PC-9 (cell line): ENCODE measurements around the gene GPR22. TPM values are rescaled to one million over a fixed set of nuclear protein-coding genes. Genes with fewer than 3 reads are reported as not detected.
A peak's percentile ranks its signal among the peaks of the same experiment; 100 is the strongest.

Source experiments
- BruUV-seq: library from RNA; stranded (reverse); fragments of 400-500 nt; replicated peaks from 2 replicates; lab custom pipeline; 2021; lab: Mats Ljungman, UMichigan
- CTCF ChIA-PET: fragments of 300-600 bp; sonication (Branson Sonifier 250); formaldehyde crosslinking; loops from one replicate; lab custom pipeline; 2022; ENCODE audit warnings: antibody characterized with exemption; lab: Charles Lee
- POLR2A ChIA-PET: fragments of 300-600 bp; sonication (Branson Sonifier 250); formaldehyde crosslinking; loops from one replicate; lab custom pipeline; 2022; ENCODE audit warnings: antibody characterized with exemption; ENCODE audit not compliant: unreplicated experiment; lab: Charles Lee
- DNase-seq, 2 experiments: peaks; one replicate each; pipeline versions ENCODE4 v3.0.0 to v3.0.0-alpha.2; 2015 to 2022; ENCODE audit warnings: mixed read lengths in 1 of 2
- H2AFZ ChIP-seq: fragments of 200-600 bp; sonication (generic); 2 replicates; pipeline ENCODE4 v1.8.1; 2017; ENCODE audit warnings: antibody characterized with exemption
- H3F3A ChIP-seq: fragments of 200-600 bp; sonication (generic); 2 replicates; pipeline ENCODE4 v1.8.1; 2017; ENCODE audit warnings: antibody characterized with exemption, mild to moderate bottlenecking, low read depth; ENCODE audit not compliant: insufficient read depth
- H3K27ac ChIP-seq: fragments of 200-600 bp; sonication (generic); 2 replicates; pipeline ENCODE4 v1.6.1; 2016; ENCODE audit warnings: mixed run types
- H3K27me3 ChIP-seq: fragments of 200-600 bp; sonication (generic); 2 replicates; pipeline ENCODE4 v1.6.1; 2016; ENCODE audit warnings: low read depth, mixed run types; ENCODE audit not compliant: insufficient read depth
- H3K36me3 ChIP-seq: fragments of 200-600 bp; sonication (generic); 2 replicates; pipeline ENCODE4 v1.6.1; 2016; ENCODE audit warnings: low read depth, mixed run types
- H3K4me1 ChIP-seq: fragments of 200-600 bp; sonication (generic); replicated peaks from 2 replicates; pipeline ENCODE4 v1.6.1; 2016; ENCODE audit warnings: mixed run types; ENCODE audit not compliant: insufficient read depth
- H3K4me2 ChIP-seq: fragments of 200-600 bp; sonication (generic); 2 replicates; pipeline ENCODE4 v1.6.1; 2017; ENCODE audit warnings: mixed run types
- H3K4me3 ChIP-seq: fragments of 200-600 bp; sonication (generic); 2 replicates; pipeline ENCODE4 v1.6.1; 2016; ENCODE audit warnings: mixed run types
- H3K79me2 ChIP-seq: fragments of 200-600 bp; sonication (generic); 2 replicates; pipeline ENCODE4 v1.6.1; 2017; ENCODE audit warnings: low read depth, mixed run types
- H3K9me2 ChIP-seq: fragments of 200-600 bp; sonication (generic); 2 replicates; pipeline ENCODE4 v1.8.1; 2017; ENCODE audit warnings: mild to moderate bottlenecking; ENCODE audit not compliant: insufficient read depth
- H3K9me3 ChIP-seq: fragments of 200-600 bp; sonication (generic); 2 replicates; pipeline ENCODE4 v1.8.1; 2016; ENCODE audit warnings: low read depth; ENCODE audit not compliant: insufficient read depth
- H4K20me1 ChIP-seq: fragments of 200-600 bp; sonication (generic); 2 replicates; pipeline ENCODE4 v1.8.1; 2017; ENCODE audit not compliant: insufficient read depth
- CTCF ChIP-seq: fragments of 200-600 bp; sonication (generic); conservative IDR thresholded peaks from 2 replicates; pipeline ENCODE4 v1.6.1; 2017; ENCODE audit warnings: mixed run types, antibody characterized with exemption, mild to moderate bottlenecking, moderate library complexity
- EZH2 ChIP-seq: fragments of 200-600 bp; sonication (generic); IDR thresholded peaks from 2 replicates; pipeline ENCODE4 v1.8.0; 2017; ENCODE audit warnings: antibody characterized with exemption, low read depth
- intact Hi-C: fragments of 100-400 bp; cut with micrococcal nuclease; formaldehyde crosslinking; loops from one replicate; pipeline ENCODE4 v1.10.0; 2022; ENCODE audit not compliant: unreplicated experiment
- total RNA-seq: library from RNA; stranded (reverse); gene quantifications from 2 replicates; pipeline ENCODE4 v1.2.3, GENCODE V29; 2021

Gene GPR22
- total RNA-seq, 1 experiment from 2014 or later, result not detected

- POLR2A ChIA-PET, result no interaction called here
Measured at GRCh38 chr7:107453388-107453787, 16.5 kb upstream of the GPR22 start.

GRCh38 chr7:107461938-107462533 is 7.8 kb upstream of the GPR22 start:
- H4K20me1 ChIP-seq, result 0 out of 2 replicates have a peak, but pooled peaks cover 3% of the 10 kb centered on the region
- CTCF ChIA-PET, result no interaction called here
- H3F3A ChIP-seq, result no peaks in the 10 kb centered on the region
- POLR2A ChIA-PET, result no interaction called here
- H3K9me2 ChIP-seq, result no peaks in the 10 kb centered on the region
- H3K79me2 ChIP-seq, result no peaks in the 10 kb centered on the region
- H3K4me2 ChIP-seq, result no peak overlapping the region
- intact Hi-C loops, result loop anchor here (5.0 kb wide), 2 partner anchors 100 to 115 kb away; partner anchors contain the start of genes COG5 and DUS4L
- H3K4me3 ChIP-seq, result no peak overlapping the region
- no peak for TF ChIP-seq CTCF
- no peak for TF ChIP-seq EZH2
- H3K27me3 ChIP-seq, result no peaks in the 10 kb centered on the region
- no peak overlapping the region for H3K27ac ChIP-seq
- BruUV-seq, result no TSS peak
- H3K4me1 ChIP-seq, result peaks cover 8% of the 10 kb centered on the region
- DNase-seq, result no peak
- H2AFZ ChIP-seq, result no peak overlapping the region
- no peaks in the 10 kb centered on the region for H3K36me3 ChIP-seq
- H3K9me3 ChIP-seq, result no peaks in the 10 kb centered on the region

More at GRCh38 chr7:107453388-107453787, 16.5 kb upstream of the GPR22 start:
- BruUV-seq, result no TSS peak
- CTCF ChIA-PET, result no interaction called here
- Histone ChIP-seq H3K9me3 (no peaks in the 10 kb centered on the region), H3K36me3 (no peaks in the 10 kb centered on the region), H3K27me3 (no peaks in the 10 kb centered on the region), H3K27ac (no peak overlapping the region), H4K20me1 (peaks cover 5% of the 10 kb centered on the region; the same call in 1 of the 2 replicates), H3K4me3 (no peak overlapping the region), H3K4me2 (no peak overlapping the region), H2AFZ (no peak overlapping the region), H3K79me2 (no peaks in the 10 kb centered on the region), H3K9me2 (no peaks in the 10 kb centered on the region), H3K4me1 (no peaks in the 10 kb centered on the region), H3F3A (no peaks in the 10 kb centered on the region; the same call in none of the 2 replicates)
- no peak for DNase-seq
- no peak for TF ChIP-seq CTCF
- no peak for TF ChIP-seq EZH2
- intact Hi-C loops, result loop anchor here (2.0 kb wide), 1 partner anchor 15 kb away; no protein-coding TSS in a partner anchor

- TF ChIP-seq EZH2, result no peak
- peak; percentile 90 for TF ChIP-seq CTCF
- intact Hi-C loops, result loop anchor here (1.0 to 5.0 kb wide), 8 partner anchors 99 to 683 kb away; partner anchors contain the start of genes COG5 and DUS4L
- no TSS peak for BruUV-seq
- Histone ChIP-seq H2AFZ (no peak overlapping the region), H3K4me1 (peaks cover 8% of the 10 kb centered on the region), H3F3A (no peaks in the 10 kb centered on the region), H4K20me1 (0 out of 2 replicates have a peak, but pooled peaks cover 3% of the 10 kb centered on the region), H3K4me2 (peak overlapping the region; percentile 24; the same call in 1 of the 2 replicates), H3K79me2 (no peaks in the 10 kb centered on the region), H3K36me3 (no peaks in the 10 kb centered on the region), H3K27me3 (no peaks in the 10 kb centered on the region), H3K9me2 (no peaks in the 10 kb centered on the region), H3K27ac (peak overlapping the region; percentile 33), H3K9me3 (no peaks in the 10 kb centered on the region), H3K4me3 (no peak overlapping the region)
- CTCF ChIA-PET, result interaction anchor here (0.8 to 1.6 kb wide), 7 partner anchors 95 to 416 kb away, joined by 3 to 27 read pairs (median 5); partner anchors contain the start of gene CBLL1
- DNase-seq, result peak; percentile 60 to 65
- POLR2A ChIA-PET, result interaction anchor here (0.6 kb wide), 1 partner anchor 43 kb away, joined by 3 read pairs; no protein-coding TSS in a partner anchor
Measured at GRCh38 chr7:107463139-107464078, 6.4 kb upstream of the GPR22 start.
